WERI-Rb-1 (cell line): ENCODE measurements around the gene PSMA6.
"Not testable (repeated sequence)": the region's sequence is repeated elsewhere in the genome, so short reads cannot be mapped to it uniquely, and the experiment has no call there.

ENCODE experiments used
- DNase-seq: peaks from one replicate; pipeline ENCODE4 v3.0.0-alpha.2; 2020
- H3K27ac ChIP-seq: fragments of 250-450 bp; sonication (Bioruptor Pico); 2 replicates; pipeline ENCODE4 v1.5.1; 2020; ENCODE audit warnings: mild to moderate bottlenecking, moderate library complexity
- H3K27me3 ChIP-seq: fragments of 250-450 bp; sonication (Bioruptor Pico); 2 replicates; pipeline ENCODE4 v1.5.1; 2021; ENCODE audit warnings: mild to moderate bottlenecking, low read depth, moderate library complexity; ENCODE audit not compliant: insufficient read depth, severe bottlenecking
- H3K36me3 ChIP-seq: fragments of 250-450 bp; sonication (Bioruptor Pico); 2 replicates; pipeline ENCODE4 v1.5.1; 2020; ENCODE audit warnings: mild to moderate bottlenecking, moderate library complexity
- H3K4me3 ChIP-seq: 2 replicates; pipeline ENCODE4 v1.5.1; 2011; ENCODE audit warnings: low read depth, mild to moderate bottlenecking, control low read depth, low read length
- H3K9me3 ChIP-seq: fragments of 250-450 bp; sonication (Bioruptor Pico); 2 replicates; pipeline ENCODE4 v1.5.1; 2021; ENCODE audit warnings: mild to moderate bottlenecking, moderate library complexity; ENCODE audit not compliant: severe bottlenecking
- CTCF ChIP-seq: IDR thresholded peaks from 2 replicates; pipeline ENCODE4 v1.5.1; 2011; ENCODE audit warnings: low read depth, mild to moderate bottlenecking, control low read depth, inconsistent platforms, low read length

PSMA6 gene

GRCh38 chr14:35331605-35332516 lies 39.7 kb downstream of the PSMA6 start:
- no peak overlapping the region for H3K27ac ChIP-seq
- no peak for TF ChIP-seq CTCF
- no peaks in the 10 kb centered on the region for H3K9me3 ChIP-seq
- H3K4me3 ChIP-seq: no peak overlapping the region
- DNase-seq: no peak
- no peaks in the 10 kb centered on the region for H3K27me3 ChIP-seq
- H3K36me3 ChIP-seq: no peaks in the 10 kb centered on the region

GRCh38 chr14:35332517-35333263 lies 40.5 kb downstream of the PSMA6 start:
- H3K9me3 ChIP-seq: no peaks in the 10 kb centered on the region
- DNase-seq: no peak

GRCh38 chr14:35333264-35333730 lies 41.1 kb downstream of the PSMA6 start:
- H3K9me3 ChIP-seq: no peaks in the 10 kb centered on the region
- H3K27ac ChIP-seq: no peak overlapping the region
- H3K4me3 ChIP-seq: no peak overlapping the region
- H3K27me3 ChIP-seq: no peaks in the 10 kb centered on the region
- H3K36me3 ChIP-seq: no peaks in the 10 kb centered on the region
- TF ChIP-seq CTCF: no peak
- no peak for DNase-seq

More at GRCh38 chr14:35332517-35333263, 40.5 kb downstream of the PSMA6 start:
- TF ChIP-seq CTCF: no peak
- Histone ChIP-seq H3K27ac (no peak overlapping the region), H3K27me3 (no peaks in the 10 kb centered on the region), H3K4me3 (no peak overlapping the region), H3K36me3 (no peaks in the 10 kb centered on the region)

- H3K4me3 ChIP-seq: no peak overlapping the region
- H3K9me3 ChIP-seq: no peaks in the 10 kb centered on the region
- no peaks in the 10 kb centered on the region for H3K27me3 ChIP-seq
- no peaks in the 10 kb centered on the region for H3K36me3 ChIP-seq
- DNase-seq: no peak
- no peak overlapping the region for H3K27ac ChIP-seq
- TF ChIP-seq CTCF: no peak
Measured at GRCh38 chr14:35333797-35334743, 41.9 kb downstream of the PSMA6 start.

- Histone ChIP-seq H3K4me3 (no peak overlapping the region), H3K27me3 (no peaks in the 10 kb centered on the region), H3K9me3 (no peaks in the 10 kb centered on the region), H3K27ac (no peak overlapping the region), H3K36me3 (no peaks in the 10 kb centered on the region)
- no peak for TF ChIP-seq CTCF
- no peak for DNase-seq
Measured at GRCh38 chr14:35335388-35336092, 43.4 kb downstream of the PSMA6 start.

GRCh38 chr14:35336171-35336493 lies 44.0 kb downstream of the PSMA6 start:
- H3K27me3 ChIP-seq, H3K4me3 ChIP-seq, H3K9me3 ChIP-seq, DNase-seq, H3K27ac ChIP-seq, H3K36me3 ChIP-seq: not testable (repeated sequence)
